Measurements from ENCODE around the gene SUPT3H. TPM values are rescaled to one million over a fixed set of nuclear protein-coding genes. Genes with fewer than 3 reads are reported as not detected.

Gene SUPT3H
- total RNA-seq, 1 donor from 2014 or later = 3.2 TPM

- ATAC-seq (no peak), DNase-seq (ENCODE audit: missing footprints) (no peak)
- intact Hi-C loops (cut with DNase I) = no loop called here
These were observed 595.7 kb downstream of the SUPT3H start for GRCh38 chr6:44781912-44782597.

- intact Hi-C loops (cut with DNase I) = no loop called here
- DNase-seq (ENCODE audit: missing footprints) = no peak
These were observed 597.6 kb downstream of the SUPT3H start for GRCh38 chr6:44780161-44780560.

GRCh38 chr6:44779130-44779826 lies 598.5 kb downstream of the SUPT3H start:
- ATAC-seq (peak; percentile 48), DNase-seq (ENCODE audit: missing footprints) (no peak)
- intact Hi-C loops (cut with DNase I) = no loop called here

More at GRCh38 chr6:44780161-44780560, 597.6 kb downstream of the SUPT3H start:
- no peak for ATAC-seq

Small RNAs within 50 kb of the gene (microRNA-seq; reads per million reads assigned to microRNA genes)
- not detected for gene MIR586

Other genes with a start within 250 kb of the SUPT3H start
- gene RUNX2, start 49.6 kb downstream of the SUPT3H start, total RNA-seq = 0.43 TPM

All from Right ventricle myocardium inferior (tissue), 1 donor.